Measurements from ENCODE around the gene MED17. TPM values are rescaled to one million over a fixed set of nuclear protein-coding genes. Genes with fewer than 3 reads are reported as not detected.
A peak's percentile ranks its signal among the peaks of the same experiment; 100 is the strongest.

Gene MED17
- total and polyA plus RNA-seq, 2 of the 13 experiments (the other 11 are each of a cell fraction or from before 2014, with no cell fraction given): 23.1 to 37.0 TPM

- TF ChIP-seq CEBPZ (IDR thresholded peaks at IDR 0.05; ENCODE audit: low read length) (no peak), SMAD3 (CRISPR knock-in tag; IDR thresholded peaks at IDR 0.05) (0 out of 2 replicates have a peak, but pooled peaks have one; percentile 28)
Measured at GRCh38 chr11:93821617-93822016, 37.5 kb downstream of the MED17 start (continued).

DNA sequence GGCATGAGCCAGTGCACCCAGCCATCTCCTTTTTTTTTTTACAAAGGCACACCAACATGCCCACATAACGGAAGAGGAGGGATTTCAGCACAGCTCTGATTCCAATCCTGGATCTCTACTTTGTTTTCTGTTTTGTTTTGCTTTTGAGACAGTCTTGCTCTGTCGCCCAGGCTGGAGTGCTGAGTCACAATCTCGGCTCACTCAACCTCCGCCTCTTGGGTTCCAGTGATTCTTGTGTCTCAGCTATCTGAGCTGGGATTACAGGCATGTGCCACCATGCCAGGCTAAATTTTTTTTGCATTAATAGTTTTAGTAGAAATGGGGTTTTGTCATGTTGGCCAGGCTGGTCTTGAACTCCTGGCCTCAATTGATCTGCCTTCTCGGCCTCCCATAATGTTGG, 38.3 kb downstream of the MED17 start:
- WGBS (ENCODE audit: low lambda C conversion rate): 91% methylated on average over 5 of the region's 5 CpGs
- in situ Hi-C loops (cut with HindIII; ENCODE audit: extremely low pct_ligation_motif_present, low pct_unique_long_range_greater_than_20kb): no loop called here
- Histone ChIP-seq H3K4me1 (ENCODE audit: insufficient read depth, low read length) (peaks cover 44% of the 10 kb centered on the region), H3K27me3 (ENCODE audit: control insufficient read depth in 1 of 2, insufficient read depth in 2 of 2, low read length in 2 of 2) (no peaks in the 10 kb centered on the region), H3K4me2 (ENCODE audit: low read depth, low read length) (no peak overlapping the region), H3K9me3 (ENCODE audit: low read length) (no peaks in the 10 kb centered on the region), H3K36me3 (replicated peaks in 1 of 2; ENCODE audit: control insufficient read depth in 1 of 2, insufficient read depth in 2 of 2, low read length in 2 of 2) (no peaks in the 10 kb centered on the region), H3K4me3 (replicated peaks in 1 of 3; ENCODE audit: insufficient read depth in 1 of 3, low read depth in 2 of 3, low read length in 3 of 3) (no peak overlapping the region), H4K20me1 (ENCODE audit: insufficient read depth, low read length) (no peaks in the 10 kb centered on the region), H3K27ac (ENCODE audit: extremely low read length, insufficient read depth, low read length) (no peak overlapping the region), H3K79me2 (ENCODE audit: insufficient read depth, low read length) (no peaks in the 10 kb centered on the region), H3K9ac (ENCODE audit: insufficient read depth, low read depth, low read length) (no peak overlapping the region), H2AFZ (ENCODE audit: low read length) (no peak overlapping the region)
- intact Hi-C loops (cut with micrococcal nuclease; ENCODE audit: unreplicated experiment): no loop called here
- CTCF ChIA-PET (ENCODE audit: low intra/inter-chr PET ratio, low total read pairs): no interaction called here
- BruUV-seq (replicated peaks): no TSS peak
- POLR2A ChIA-PET: interaction anchor here (0.9 to 1.4 kb wide), 3 partner anchors 16 to 81 kb away, joined by 3 to 4 read pairs (median 3); partner anchors contain the start of genes C11orf54, MED17 and TAF1D
- DNase-seq (ENCODE audit: low spot score) (no peak), ATAC-seq (no peak), FAIRE-seq (no peak)
- no peak for TF ChIP-seq ZNF737 (CRISPR knock-in tag; IDR thresholded peaks at IDR 0.05; ENCODE audit: borderline replicate concordance)
- no peak for TF ChIP-seq ZNF816 (CRISPR knock-in tag; IDR thresholded peaks at IDR 0.05; ENCODE audit: borderline replicate concordance)
- no peak for TF ChIP-seq ZFY (CRISPR knock-in tag; IDR thresholded peaks at IDR 0.05)
- TF ChIP-seq ZNF224 (CRISPR knock-in tag; IDR thresholded peaks at IDR 0.05): no peak
- no peak for TF ChIP-seq HMG20B (CRISPR knock-in tag; conservative IDR thresholded peaks at IDR 0.05)
- TF ChIP-seq ZNF264 (CRISPR knock-in tag; IDR thresholded peaks at IDR 0.05): no peak
- TF ChIP-seq, protein P1, sequence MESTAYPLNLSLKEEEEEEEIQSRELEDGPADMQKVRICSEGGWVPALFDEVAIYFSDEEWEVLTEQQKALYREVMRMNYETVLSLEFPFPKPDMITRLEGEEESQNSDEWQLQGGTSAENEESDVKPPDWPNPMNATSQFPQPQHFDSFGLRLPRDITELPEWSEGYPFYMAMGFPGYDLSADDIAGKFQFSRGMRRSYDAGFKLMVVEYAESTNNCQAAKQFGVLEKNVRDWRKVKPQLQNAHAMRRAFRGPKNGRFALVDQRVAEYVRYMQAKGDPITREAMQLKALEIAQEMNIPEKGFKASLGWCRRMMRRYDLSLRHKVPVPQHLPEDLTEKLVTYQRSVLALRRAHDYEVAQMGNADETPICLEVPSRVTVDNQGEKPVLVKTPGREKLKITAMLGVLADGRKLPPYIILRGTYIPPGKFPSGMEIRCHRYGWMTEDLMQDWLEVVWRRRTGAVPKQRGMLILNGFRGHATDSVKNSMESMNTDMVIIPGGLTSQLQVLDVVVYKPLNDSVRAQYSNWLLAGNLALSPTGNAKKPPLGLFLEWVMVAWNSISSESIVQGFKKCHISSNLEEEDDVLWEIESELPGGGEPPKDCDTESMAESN (CRISPR knock-in tag; conservative IDR thresholded peaks at IDR 0.05): no peak
- TF ChIP-seq CBX1 (IDR thresholded peaks at IDR 0.05; ENCODE audit: low read depth): no peak
- no peak for TF ChIP-seq NFE2L2 (IDR thresholded peaks at IDR 0.05; ENCODE audit: low read length)
- TF ChIP-seq ZHX2 (IDR thresholded peaks at IDR 0.05; ENCODE audit: low read depth): no peak
- no peak for TF ChIP-seq ZHX2 (CRISPR knock-in tag; IDR thresholded peaks at IDR 0.05; ENCODE audit: borderline replicate concordance)
- TF ChIP-seq MYNN (CRISPR knock-in tag; IDR thresholded peaks at IDR 0.05; ENCODE audit: low read depth): no peak

Data from HepG2 (cell line).